ENCODE results near the gene MTUS2.

Gene MTUS2

DNA sequence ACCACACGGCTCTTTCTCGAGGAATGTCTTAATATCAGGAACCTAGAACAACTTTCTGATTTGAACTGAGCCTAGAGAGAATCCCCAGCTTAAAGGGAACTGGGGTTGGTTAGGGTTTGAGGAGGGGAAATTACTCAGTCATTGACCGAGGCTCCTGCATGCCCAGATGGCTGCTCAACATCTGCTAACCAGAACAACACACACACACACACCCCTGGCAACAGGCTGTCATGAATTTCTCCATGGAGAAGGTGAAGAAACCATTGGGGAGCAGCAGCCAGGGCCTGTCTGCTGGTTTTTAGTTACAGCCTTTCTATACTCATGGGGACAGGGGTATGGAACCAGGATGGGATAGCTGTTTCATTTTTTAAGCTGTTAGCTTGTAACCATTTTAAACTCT is 5.2 kb downstream of the MTUS2 start:
- CTCF ChIA-PET: interaction anchor here (1.0 to 1.7 kb wide), 3 partner anchors 13 to 537 kb away, joined by 3 to 4 read pairs (median 3); no protein-coding TSS in a partner anchor
- TF ChIP-seq, protein P1, sequence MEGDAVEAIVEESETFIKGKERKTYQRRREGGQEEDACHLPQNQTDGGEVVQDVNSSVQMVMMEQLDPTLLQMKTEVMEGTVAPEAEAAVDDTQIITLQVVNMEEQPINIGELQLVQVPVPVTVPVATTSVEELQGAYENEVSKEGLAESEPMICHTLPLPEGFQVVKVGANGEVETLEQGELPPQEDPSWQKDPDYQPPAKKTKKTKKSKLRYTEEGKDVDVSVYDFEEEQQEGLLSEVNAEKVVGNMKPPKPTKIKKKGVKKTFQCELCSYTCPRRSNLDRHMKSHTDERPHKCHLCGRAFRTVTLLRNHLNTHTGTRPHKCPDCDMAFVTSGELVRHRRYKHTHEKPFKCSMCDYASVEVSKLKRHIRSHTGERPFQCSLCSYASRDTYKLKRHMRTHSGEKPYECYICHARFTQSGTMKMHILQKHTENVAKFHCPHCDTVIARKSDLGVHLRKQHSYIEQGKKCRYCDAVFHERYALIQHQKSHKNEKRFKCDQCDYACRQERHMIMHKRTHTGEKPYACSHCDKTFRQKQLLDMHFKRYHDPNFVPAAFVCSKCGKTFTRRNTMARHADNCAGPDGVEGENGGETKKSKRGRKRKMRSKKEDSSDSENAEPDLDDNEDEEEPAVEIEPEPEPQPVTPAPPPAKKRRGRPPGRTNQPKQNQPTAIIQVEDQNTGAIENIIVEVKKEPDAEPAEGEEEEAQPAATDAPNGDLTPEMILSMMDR (IDR thresholded peaks at IDR 0.05; ENCODE audit: control extremely low read depth, extremely low read depth, low read depth, missing control alignments): no peak
- POLR2A ChIA-PET: no interaction called here
- no peak for DNase-seq (ENCODE audit: extremely low spot score)

DNA sequence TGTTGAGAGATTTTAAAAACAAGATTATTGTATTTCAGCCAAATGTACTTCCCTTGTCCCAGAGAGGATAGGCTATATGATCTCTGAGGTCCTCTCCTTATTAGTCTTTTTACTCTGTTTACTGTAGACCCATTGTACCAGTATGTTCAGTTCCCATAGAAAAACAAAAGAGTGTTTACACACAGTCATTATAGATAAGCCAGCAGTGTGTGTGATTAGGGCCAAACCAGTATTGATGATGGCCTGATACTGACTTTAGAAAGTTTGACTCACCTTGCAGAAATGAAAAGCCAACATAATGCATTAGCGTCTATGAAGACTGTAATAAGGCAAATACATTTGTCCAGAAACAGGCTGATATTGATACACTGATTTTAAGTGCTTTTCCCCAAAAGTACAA is 6.2 kb downstream of the MTUS2 start:
- POLR2A ChIA-PET: no interaction called here
- CTCF ChIA-PET: interaction anchor here (1.4 to 1.7 kb wide), 2 partner anchors 21 to 536 kb away, joined by 3 to 4 read pairs; no protein-coding TSS in a partner anchor
- TF ChIP-seq, protein P1 (IDR thresholded peaks at IDR 0.05; ENCODE audit: control extremely low read depth, extremely low read depth, low read depth, missing control alignments): no peak
- DNase-seq (ENCODE audit: extremely low spot score): no peak

DNA sequence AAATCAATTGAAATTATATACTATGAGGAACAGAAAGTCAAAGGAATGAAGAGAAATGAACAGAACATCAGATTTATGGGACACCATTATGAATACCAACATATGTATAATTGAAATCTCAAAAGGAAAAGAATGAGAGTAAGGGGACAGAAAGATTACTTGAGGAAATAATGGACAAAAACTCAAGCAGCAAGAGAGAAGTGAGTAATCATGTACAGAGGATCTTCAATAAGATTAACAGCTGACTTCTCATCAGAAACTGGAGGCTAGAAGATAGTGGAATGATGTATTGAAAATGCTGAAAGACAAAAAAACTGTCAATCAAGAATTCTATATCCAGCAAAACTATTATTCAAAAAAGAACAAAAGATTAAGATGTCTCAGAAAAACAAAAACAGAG is 10.4 kb downstream of the MTUS2 start:
- DNase-seq (ENCODE audit: extremely low spot score): no peak
- ChIA-PET CTCF (no interaction called here), POLR2A (no interaction called here)
- TF ChIP-seq, protein P1 (IDR thresholded peaks at IDR 0.05; ENCODE audit: control extremely low read depth, extremely low read depth, low read depth, missing control alignments): no peak

- DNase-seq (ENCODE audit: extremely low spot score): no peak
- TF ChIP-seq, protein P1 (IDR thresholded peaks at IDR 0.05; ENCODE audit: control extremely low read depth, extremely low read depth, low read depth, missing control alignments): no peak
- ChIA-PET CTCF (no interaction called here), POLR2A (no interaction called here)
Measured at GRCh38 chr13:28831117-28831516, 11.0 kb downstream of the MTUS2 start.

DNA sequence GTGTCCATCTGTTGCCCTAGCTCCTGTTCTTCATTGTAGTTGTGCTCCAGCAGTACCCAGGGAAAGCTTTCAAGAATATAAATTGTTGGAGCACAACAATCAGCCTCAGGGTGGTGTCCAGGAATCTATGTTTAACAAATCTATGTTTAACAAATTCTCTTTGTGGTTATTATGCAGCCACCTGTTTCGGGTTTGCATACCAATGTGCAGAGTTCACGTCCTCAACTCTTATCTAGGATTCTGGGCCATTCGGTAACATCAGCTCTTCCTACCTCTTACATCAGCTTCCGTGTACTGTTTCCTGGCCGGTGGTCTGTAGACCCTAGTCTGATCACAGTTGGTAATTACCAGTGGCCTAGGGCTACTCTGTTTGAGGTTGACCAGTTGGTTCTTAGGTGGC is 17.0 kb downstream of the MTUS2 start:
- no peak for DNase-seq (ENCODE audit: extremely low spot score)
- TF ChIP-seq, protein P1 (IDR thresholded peaks at IDR 0.05; ENCODE audit: control extremely low read depth, extremely low read depth, low read depth, missing control alignments): no peak
- ChIA-PET CTCF (interaction anchor here (1.3 kb wide), 1 partner anchor 12 kb away, joined by 3 read pairs; no protein-coding TSS in a partner anchor), POLR2A (no interaction called here)

DNA sequence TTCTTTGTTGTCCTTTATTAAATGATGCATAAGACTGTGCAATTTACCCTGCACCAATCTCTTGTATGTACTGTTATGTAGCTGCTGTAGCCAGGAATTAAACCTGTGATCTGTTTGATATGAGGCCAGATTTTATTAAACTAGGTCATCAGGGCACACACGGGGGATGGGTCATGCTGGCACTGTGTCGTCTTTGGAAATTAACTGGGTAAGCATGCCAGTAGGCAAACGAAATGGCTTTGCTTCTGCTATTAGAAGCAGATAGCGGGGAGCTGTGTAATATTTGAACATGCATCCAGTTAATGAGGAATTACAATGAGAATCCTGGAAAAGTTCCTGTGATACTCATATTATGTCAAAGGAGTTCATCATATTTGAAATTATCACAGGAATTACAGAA is 23.5 kb downstream of the MTUS2 start:
- CTCF ChIA-PET: no interaction called here
- TF ChIP-seq, protein P1 (IDR thresholded peaks at IDR 0.05; ENCODE audit: control extremely low read depth, extremely low read depth, low read depth, missing control alignments): no peak
- DNase-seq (ENCODE audit: extremely low spot score): no peak
- POLR2A ChIA-PET: no interaction called here

DNA sequence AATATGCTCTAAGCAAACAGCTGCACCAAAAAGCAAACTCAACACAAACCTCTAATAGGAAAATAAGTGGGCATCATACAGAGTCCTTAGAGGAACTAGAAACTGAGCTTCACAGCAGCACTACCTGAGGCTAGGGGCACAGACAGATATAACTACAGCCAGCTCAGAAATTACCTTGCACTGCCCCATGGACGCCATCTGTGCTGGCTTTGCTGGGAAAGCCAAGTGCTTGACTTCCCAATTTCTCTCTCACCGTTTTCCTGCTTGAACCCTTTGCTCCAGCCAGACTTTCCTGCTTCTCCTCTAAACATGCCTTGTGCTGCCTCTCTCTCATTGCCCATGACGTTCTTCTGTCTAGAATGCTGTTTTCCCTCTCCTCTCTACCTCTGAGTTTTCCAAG is 29.3 kb downstream of the MTUS2 start:
- ChIA-PET POLR2A (no interaction called here), CTCF (interaction anchor here (1.2 kb wide), 1 partner anchor 12 kb away, joined by 3 read pairs; no protein-coding TSS in a partner anchor)
- no peak for DNase-seq (ENCODE audit: extremely low spot score)
- TF ChIP-seq, protein P1 (IDR thresholded peaks at IDR 0.05; ENCODE audit: control extremely low read depth, extremely low read depth, low read depth, missing control alignments): no peak

All from GM10248 (cell line).